Peyer's patch (tissue), 4 donors: ENCODE measurements around the gene WDFY4. TPM values are rescaled to one million over a fixed set of nuclear protein-coding genes. Genes with fewer than 3 reads are reported as not detected.

ENCODE experiments used
- DNase-seq, 3 donors: peaks; one replicate each; pipeline ENCODE4 v3.0.0-alpha.2; 2017 to 2019
- H3K27ac ChIP-seq, 4 donors: fragments of 200-600 bp; sonication (generic); one replicate each; pipeline ENCODE4 v1.5.1; 2016 to 2019
- H3K27me3 ChIP-seq, 2 donors: fragments of 200-600 bp; sonication (generic); one replicate each; pipeline ENCODE4 v1.5.1; 2019
- H3K36me3 ChIP-seq, 3 donors: fragments of 200-600 bp; sonication (generic); one replicate each; pipeline ENCODE4 v1.5.1; 2016 to 2019
- H3K4me1 ChIP-seq, 4 donors: fragments of 200-600 bp; sonication (generic); one replicate each; pipeline ENCODE4 v1.5.1; 2016 to 2019
- H3K4me3 ChIP-seq, 4 donors: fragments of 200-600 bp; sonication (generic); 1 replicate in 3 of 4; 2 replicates in 1 of 4; pipeline ENCODE4 v1.5.1; 2016 to 2019; ENCODE audit warnings: mild to moderate bottlenecking in 1 of 4
- H3K9me3 ChIP-seq, 4 donors: fragments of 200-600 bp; sonication (generic); one replicate each; pipeline ENCODE4 v1.5.1; 2016 to 2019; ENCODE audit warnings: mild to moderate bottlenecking in 1 of 4
- POLR2A ChIP-seq, 2 donors: fragments of 450-650 bp; IDR thresholded peaks; one replicate each; pipeline ENCODE4 v1.5.1; 2017; ENCODE audit warnings: antibody characterized with exemption in 2 of 2, mild to moderate bottlenecking in 2 of 2, moderate library complexity in 2 of 2
- total RNA-seq, 4 donors: library from RNA; depleted of rRNA; stranded (reverse); fragments of >200 nt; gene quantifications; one replicate each; pipeline ENCODE4 v1.1.0, GENCODE V29; 2016
- TF ChIP-seq, protein P1 (sequence below), 6 experiments: fragments of 450-650 bp in 4 of 6; fragments of 200-600 bp in 2 of 6; sonication (generic) in 1 of 6; IDR thresholded peaks; one replicate each; pipeline ENCODE4 v1.5.1; 2017 to 2019; ENCODE audit warnings: antibody characterized with exemption in 6 of 6, mild to moderate bottlenecking in 3 of 6, moderate library complexity in 1 of 6

WDFY4 gene
- total RNA-seq, 4 donors from 2014 or later = 0.53 to 102 (median 4.6) TPM

GRCh38 chr10:48777110-48777509 lies 92.4 kb downstream of the WDFY4 start:
- Histone ChIP-seq H3K4me1 (no peaks in the 10 kb centered on the region), H3K27me3 (no peaks in the 10 kb centered on the region), H3K27ac (no peak overlapping the region), H3K9me3 (no peaks in the 10 kb centered on the region), H3K4me3 (no peak overlapping the region), H3K36me3 (no peaks in the 10 kb centered on the region)
- DNase-seq = no peak
- no peak for TF ChIP-seq POLR2A (IDR thresholded peaks at IDR 0.05)
- TF ChIP-seq, protein P1, sequence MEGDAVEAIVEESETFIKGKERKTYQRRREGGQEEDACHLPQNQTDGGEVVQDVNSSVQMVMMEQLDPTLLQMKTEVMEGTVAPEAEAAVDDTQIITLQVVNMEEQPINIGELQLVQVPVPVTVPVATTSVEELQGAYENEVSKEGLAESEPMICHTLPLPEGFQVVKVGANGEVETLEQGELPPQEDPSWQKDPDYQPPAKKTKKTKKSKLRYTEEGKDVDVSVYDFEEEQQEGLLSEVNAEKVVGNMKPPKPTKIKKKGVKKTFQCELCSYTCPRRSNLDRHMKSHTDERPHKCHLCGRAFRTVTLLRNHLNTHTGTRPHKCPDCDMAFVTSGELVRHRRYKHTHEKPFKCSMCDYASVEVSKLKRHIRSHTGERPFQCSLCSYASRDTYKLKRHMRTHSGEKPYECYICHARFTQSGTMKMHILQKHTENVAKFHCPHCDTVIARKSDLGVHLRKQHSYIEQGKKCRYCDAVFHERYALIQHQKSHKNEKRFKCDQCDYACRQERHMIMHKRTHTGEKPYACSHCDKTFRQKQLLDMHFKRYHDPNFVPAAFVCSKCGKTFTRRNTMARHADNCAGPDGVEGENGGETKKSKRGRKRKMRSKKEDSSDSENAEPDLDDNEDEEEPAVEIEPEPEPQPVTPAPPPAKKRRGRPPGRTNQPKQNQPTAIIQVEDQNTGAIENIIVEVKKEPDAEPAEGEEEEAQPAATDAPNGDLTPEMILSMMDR (IDR thresholded peaks at IDR 0.05) = no peak

DNA sequence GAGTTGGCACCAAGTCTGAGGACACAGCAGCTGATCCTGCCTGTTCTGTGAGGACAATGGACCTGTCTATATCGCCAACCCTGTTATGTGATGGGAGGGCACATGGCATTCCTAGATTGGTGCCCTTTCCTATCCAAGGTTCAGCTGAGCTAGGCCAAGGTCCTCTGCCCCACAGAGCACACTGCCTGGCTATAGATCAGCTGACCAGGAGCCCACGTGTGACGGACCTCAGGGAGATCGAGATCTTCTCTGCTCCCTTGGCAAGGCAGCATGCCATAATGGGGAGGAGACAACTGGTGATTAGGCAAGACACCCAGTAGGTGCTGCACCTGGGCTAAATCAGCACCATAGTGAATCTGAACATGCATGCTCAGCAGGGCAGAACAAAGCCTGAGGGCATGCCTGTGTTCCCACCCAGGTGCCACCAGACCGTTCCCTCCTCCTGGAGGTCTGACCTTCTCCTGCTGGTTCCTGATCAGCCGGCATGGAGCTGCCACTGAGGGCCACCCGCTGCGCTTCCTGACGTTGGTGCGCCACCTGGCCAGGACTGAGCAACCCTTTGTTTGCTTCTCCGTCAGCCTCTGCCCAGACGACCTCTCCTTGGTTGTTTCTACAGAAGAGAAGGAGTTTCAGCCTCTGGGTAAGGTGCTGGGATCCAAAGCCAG lies 93.7 kb downstream of the WDFY4 start:
- no peaks in the 10 kb centered on the region for H3K27me3 ChIP-seq
- H3K4me1 ChIP-seq = no peaks in the 10 kb centered on the region
- no peak for DNase-seq
- H3K27ac ChIP-seq = no peak overlapping the region
- H3K4me3 ChIP-seq = no peak overlapping the region
- H3K9me3 ChIP-seq = no peaks in the 10 kb centered on the region
- TF ChIP-seq, protein P1 (IDR thresholded peaks at IDR 0.05) = no peak
- TF ChIP-seq POLR2A (IDR thresholded peaks at IDR 0.05) = no peak
- no peaks in the 10 kb centered on the region for H3K36me3 ChIP-seq

- TF ChIP-seq, protein P1 (IDR thresholded peaks at IDR 0.05) = no peak
- no peak for TF ChIP-seq POLR2A (IDR thresholded peaks at IDR 0.05)
- no peak overlapping the region for H3K27ac ChIP-seq
These were observed 94.4 kb downstream of the WDFY4 start for GRCh38 chr10:48779077-48779476.

DNA sequence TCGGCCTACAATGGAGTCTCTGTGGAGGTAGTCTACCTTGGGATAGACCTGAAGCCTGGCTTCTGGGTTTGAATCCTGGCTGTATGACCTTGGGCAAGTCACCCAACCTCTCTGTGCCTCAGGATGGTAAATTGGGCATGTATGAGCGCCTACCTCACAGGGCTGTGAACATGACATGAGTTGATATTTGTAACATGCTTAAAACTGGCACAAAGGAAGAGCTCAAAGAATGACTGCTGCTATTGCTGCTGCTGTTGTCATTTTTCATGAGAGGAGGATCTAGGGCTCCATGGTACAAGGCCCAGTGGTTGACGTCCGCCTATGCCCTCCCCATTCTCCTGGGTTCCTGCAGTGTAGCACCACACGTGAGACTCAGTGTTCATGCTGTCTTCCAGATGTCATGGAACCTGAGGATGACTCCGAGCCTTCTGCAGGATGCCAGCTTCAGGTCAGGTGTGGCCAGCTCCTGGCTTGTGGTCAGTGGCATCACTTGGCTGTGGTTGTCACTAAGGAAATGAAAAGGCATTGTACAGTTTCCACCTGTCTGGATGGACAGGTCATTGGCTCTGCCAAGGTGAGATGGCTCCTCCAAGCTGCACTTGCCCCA lies 95.0 kb downstream of the WDFY4 start:
- TF ChIP-seq POLR2A (IDR thresholded peaks at IDR 0.05) = no peak
- TF ChIP-seq, protein P1 (IDR thresholded peaks at IDR 0.05) = no peak
- Histone ChIP-seq H3K4me1 (no peaks in the 10 kb centered on the region), H3K4me3 (no peak overlapping the region), H3K27ac (no peak overlapping the region), H3K9me3 (no peaks in the 10 kb centered on the region), H3K27me3 (no peaks in the 10 kb centered on the region), H3K36me3 (no peaks in the 10 kb centered on the region)
- DNase-seq = no peak

More at GRCh38 chr10:48779077-48779476, 94.4 kb downstream of the WDFY4 start:
- Histone ChIP-seq H3K27me3 (no peaks in the 10 kb centered on the region), H3K4me3 (no peak overlapping the region), H3K9me3 (no peaks in the 10 kb centered on the region), H3K4me1 (no peaks in the 10 kb centered on the region), H3K36me3 (no peaks in the 10 kb centered on the region)
- DNase-seq = no peak

- H3K4me3 ChIP-seq = no peak overlapping the region
- H3K4me1 ChIP-seq = no peaks in the 10 kb centered on the region
- no peak for DNase-seq
- H3K9me3 ChIP-seq = no peaks in the 10 kb centered on the region
- no peak overlapping the region for H3K27ac ChIP-seq
- TF ChIP-seq, protein P1 (IDR thresholded peaks at IDR 0.05) = no peak
- no peak for TF ChIP-seq POLR2A (IDR thresholded peaks at IDR 0.05)
- H3K36me3 ChIP-seq = no peaks in the 10 kb centered on the region
- no peaks in the 10 kb centered on the region for H3K27me3 ChIP-seq
These were observed 95.7 kb downstream of the WDFY4 start for GRCh38 chr10:48780341-48780740.
